ENCODE data around the gene SPINT3.

DNA sequence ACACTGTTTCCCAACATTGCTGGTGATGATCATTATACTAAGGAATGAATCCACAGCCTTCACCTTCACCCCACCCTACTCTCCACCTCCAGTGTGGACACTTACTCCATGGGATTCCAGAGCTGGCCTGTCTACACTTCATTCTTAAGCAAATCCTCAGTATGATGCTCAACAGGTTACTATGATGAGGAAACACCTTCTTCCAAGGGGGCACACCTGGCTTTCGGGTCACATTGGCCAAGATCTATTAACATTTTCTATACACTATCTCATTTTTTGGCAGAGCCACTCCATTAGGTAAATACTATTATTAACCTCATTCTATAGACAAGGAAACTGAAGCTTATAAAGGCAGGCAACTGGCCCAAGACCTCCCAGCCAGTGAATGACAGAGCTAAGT, 39.8 kb upstream of the SPINT3 start:
- TF ChIP-seq, protein P1, sequence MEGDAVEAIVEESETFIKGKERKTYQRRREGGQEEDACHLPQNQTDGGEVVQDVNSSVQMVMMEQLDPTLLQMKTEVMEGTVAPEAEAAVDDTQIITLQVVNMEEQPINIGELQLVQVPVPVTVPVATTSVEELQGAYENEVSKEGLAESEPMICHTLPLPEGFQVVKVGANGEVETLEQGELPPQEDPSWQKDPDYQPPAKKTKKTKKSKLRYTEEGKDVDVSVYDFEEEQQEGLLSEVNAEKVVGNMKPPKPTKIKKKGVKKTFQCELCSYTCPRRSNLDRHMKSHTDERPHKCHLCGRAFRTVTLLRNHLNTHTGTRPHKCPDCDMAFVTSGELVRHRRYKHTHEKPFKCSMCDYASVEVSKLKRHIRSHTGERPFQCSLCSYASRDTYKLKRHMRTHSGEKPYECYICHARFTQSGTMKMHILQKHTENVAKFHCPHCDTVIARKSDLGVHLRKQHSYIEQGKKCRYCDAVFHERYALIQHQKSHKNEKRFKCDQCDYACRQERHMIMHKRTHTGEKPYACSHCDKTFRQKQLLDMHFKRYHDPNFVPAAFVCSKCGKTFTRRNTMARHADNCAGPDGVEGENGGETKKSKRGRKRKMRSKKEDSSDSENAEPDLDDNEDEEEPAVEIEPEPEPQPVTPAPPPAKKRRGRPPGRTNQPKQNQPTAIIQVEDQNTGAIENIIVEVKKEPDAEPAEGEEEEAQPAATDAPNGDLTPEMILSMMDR (IDR thresholded peaks at IDR 0.05 in 2 of 3, conservative IDR thresholded peaks at IDR 0.05 in 1 of 3; ENCODE audit: borderline replicate concordance in 1 of 3, insufficient read depth in 1 of 3, low read depth in 2 of 3, low read length in 2 of 3) = no peak
- TF ChIP-seq TCF7L2 (IDR thresholded peaks at IDR 0.05; ENCODE audit: borderline replicate concordance, extremely low read depth, insufficient read depth, insufficient read length) (no peak), JUND (IDR thresholded peaks at IDR 0.05) (no peak), YY1 (IDR thresholded peaks at IDR 0.05; ENCODE audit: extremely low read depth, insufficient replicate concordance, low read depth, low read length) (no peak), POLR2AphosphoS5 (IDR thresholded peaks at IDR 0.05; ENCODE audit: low read depth, low read length) (no peak)
- TF ChIP-seq, protein P2, sequence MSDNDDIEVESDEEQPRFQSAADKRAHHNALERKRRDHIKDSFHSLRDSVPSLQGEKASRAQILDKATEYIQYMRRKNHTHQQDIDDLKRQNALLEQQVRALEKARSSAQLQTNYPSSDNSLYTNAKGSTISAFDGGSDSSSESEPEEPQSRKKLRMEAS (IDR thresholded peaks at IDR 0.05) = no peak
- TF ChIP-seq, protein P3, sequence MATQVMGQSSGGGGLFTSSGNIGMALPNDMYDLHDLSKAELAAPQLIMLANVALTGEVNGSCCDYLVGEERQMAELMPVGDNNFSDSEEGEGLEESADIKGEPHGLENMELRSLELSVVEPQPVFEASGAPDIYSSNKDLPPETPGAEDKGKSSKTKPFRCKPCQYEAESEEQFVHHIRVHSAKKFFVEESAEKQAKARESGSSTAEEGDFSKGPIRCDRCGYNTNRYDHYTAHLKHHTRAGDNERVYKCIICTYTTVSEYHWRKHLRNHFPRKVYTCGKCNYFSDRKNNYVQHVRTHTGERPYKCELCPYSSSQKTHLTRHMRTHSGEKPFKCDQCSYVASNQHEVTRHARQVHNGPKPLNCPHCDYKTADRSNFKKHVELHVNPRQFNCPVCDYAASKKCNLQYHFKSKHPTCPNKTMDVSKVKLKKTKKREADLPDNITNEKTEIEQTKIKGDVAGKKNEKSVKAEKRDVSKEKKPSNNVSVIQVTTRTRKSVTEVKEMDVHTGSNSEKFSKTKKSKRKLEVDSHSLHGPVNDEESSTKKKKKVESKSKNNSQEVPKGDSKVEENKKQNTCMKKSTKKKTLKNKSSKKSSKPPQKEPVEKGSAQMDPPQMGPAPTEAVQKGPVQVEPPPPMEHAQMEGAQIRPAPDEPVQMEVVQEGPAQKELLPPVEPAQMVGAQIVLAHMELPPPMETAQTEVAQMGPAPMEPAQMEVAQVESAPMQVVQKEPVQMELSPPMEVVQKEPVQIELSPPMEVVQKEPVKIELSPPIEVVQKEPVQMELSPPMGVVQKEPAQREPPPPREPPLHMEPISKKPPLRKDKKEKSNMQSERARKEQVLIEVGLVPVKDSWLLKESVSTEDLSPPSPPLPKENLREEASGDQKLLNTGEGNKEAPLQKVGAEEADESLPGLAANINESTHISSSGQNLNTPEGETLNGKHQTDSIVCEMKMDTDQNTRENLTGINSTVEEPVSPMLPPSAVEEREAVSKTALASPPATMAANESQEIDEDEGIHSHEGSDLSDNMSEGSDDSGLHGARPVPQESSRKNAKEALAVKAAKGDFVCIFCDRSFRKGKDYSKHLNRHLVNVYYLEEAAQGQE (IDR thresholded peaks at IDR 0.05; ENCODE audit: low read depth) = no peak

Data from HCT116 (cell line).